DOHH2 (cell line): ENCODE measurements around the gene PTPRN2.

Experiments
- EZH2phosphoT487 ChIP-seq: fragments of 200-600 bp; sonication (generic); IDR thresholded peaks from 2 replicates; pipeline ENCODE4 v1.6.1; 2017; ENCODE audit warnings: borderline replicate concordance, mild to moderate bottlenecking, antibody characterized with exemption, low read length, moderate library complexity, mixed read lengths
- TF ChIP-seq, protein P1 (sequence below): fragments of 200-600 bp; sonication (generic); IDR thresholded peaks from one replicate; pipeline ENCODE4 v1.5.1; 2014; ENCODE audit warnings: antibody characterized with exemption, mild to moderate bottlenecking, low read depth, low read length; ENCODE audit not compliant: poor library complexity, severe bottlenecking

DNA sequence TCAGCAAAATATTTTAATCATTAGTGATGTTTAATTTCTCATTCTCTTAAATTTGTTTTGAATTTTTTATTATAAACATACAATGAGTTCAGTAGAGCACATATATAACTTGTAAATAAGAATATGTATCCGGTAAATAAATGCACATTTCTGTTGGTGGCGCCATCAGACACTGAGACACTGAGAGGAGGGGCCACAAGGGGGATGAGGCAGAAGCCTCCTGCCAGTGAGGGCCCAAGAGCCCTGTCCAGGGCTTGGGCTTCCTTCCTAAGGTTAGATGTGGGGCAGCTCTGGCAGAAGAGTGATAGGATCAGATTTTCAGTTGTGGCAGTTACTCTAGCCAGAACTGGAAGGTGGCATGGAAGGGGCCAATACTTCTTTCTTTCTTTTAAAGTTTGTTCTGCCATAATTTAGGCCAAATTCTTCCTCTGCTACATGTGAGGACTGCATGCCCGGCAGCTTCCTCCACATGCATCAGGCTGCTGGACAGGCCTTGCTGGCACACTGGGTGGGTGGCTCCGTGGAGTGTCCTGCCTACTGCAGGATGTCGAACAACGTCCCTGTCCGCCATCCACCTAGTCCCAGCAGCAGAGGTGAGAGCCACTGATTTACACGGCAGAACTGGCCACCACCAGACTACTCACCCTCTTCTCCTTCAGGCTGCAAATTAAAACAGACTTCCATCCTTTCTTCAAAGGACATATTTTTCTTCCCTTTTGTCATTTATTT, 13.2 kb downstream of the PTPRN2 start:
- TF ChIP-seq, protein P1, sequence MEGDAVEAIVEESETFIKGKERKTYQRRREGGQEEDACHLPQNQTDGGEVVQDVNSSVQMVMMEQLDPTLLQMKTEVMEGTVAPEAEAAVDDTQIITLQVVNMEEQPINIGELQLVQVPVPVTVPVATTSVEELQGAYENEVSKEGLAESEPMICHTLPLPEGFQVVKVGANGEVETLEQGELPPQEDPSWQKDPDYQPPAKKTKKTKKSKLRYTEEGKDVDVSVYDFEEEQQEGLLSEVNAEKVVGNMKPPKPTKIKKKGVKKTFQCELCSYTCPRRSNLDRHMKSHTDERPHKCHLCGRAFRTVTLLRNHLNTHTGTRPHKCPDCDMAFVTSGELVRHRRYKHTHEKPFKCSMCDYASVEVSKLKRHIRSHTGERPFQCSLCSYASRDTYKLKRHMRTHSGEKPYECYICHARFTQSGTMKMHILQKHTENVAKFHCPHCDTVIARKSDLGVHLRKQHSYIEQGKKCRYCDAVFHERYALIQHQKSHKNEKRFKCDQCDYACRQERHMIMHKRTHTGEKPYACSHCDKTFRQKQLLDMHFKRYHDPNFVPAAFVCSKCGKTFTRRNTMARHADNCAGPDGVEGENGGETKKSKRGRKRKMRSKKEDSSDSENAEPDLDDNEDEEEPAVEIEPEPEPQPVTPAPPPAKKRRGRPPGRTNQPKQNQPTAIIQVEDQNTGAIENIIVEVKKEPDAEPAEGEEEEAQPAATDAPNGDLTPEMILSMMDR = no peak
- no peak for TF ChIP-seq EZH2phosphoT487
